HPDE6-E6E7 (cell line): ENCODE results near the gene OR3A3.

Experiments
- DNase-seq: peaks from one replicate; pipeline ENCODE4 v3.0.0; 2011; ENCODE audit warnings: missing footprints; ENCODE audit errors: extremely low spot score

OR3A3 gene

GRCh38 chr17:3472137-3472536 is 61.0 kb downstream of the OR3A3 start:
- no peak for DNase-seq
